HEK293 (cell line): ENCODE data around the gene LSM2.
A peak's percentile ranks its signal among the peaks of the same experiment; 100 is the strongest.

Experiments used
- GLI4 ChIP-seq: fragments of 450-650 bp; formaldehyde crosslinking; IDR thresholded peaks from 2 replicates; pipeline ENCODE4 v1.5.1; 2016; ENCODE audit warnings: missing biosample characterization, missing genetic modification characterization
- KLF8 ChIP-seq: fragments of 450-650 bp; formaldehyde crosslinking; IDR thresholded peaks from 2 replicates; pipeline ENCODE4 v1.5.1; 2016; ENCODE audit warnings: missing biosample characterization, missing genetic modification characterization
- OSR2 ChIP-seq: fragments of 450-650 bp; formaldehyde crosslinking; IDR thresholded peaks from 2 replicates; pipeline ENCODE4 v1.5.1; 2016; ENCODE audit warnings: missing biosample characterization, missing genetic modification characterization
- REST ChIP-seq: fragments of 450-650 bp; formaldehyde crosslinking; IDR thresholded peaks from 2 replicates; pipeline ENCODE4 v1.5.1; 2016; ENCODE audit warnings: missing biosample characterization, missing genetic modification characterization
- WT1 ChIP-seq: fragments of 450-650 bp; formaldehyde crosslinking; IDR thresholded peaks from 2 replicates; pipeline ENCODE4 v1.5.1; 2016; ENCODE audit warnings: missing biosample characterization, missing genetic modification characterization
- ZBTB1 ChIP-seq: fragments of 450-650 bp; formaldehyde crosslinking; IDR thresholded peaks from 2 replicates; pipeline ENCODE4 v1.5.1; 2016; ENCODE audit warnings: missing biosample characterization, missing genetic modification characterization
- ZBTB11 ChIP-seq: fragments of 450-650 bp; formaldehyde crosslinking; conservative IDR thresholded peaks from 2 replicates; pipeline ENCODE4 v1.5.1; 2016; ENCODE audit warnings: low read depth, missing biosample characterization, missing genetic modification characterization
- ZBTB7A ChIP-seq: fragments of 450-650 bp; formaldehyde crosslinking; IDR thresholded peaks from 2 replicates; pipeline ENCODE4 v1.5.1; 2016; ENCODE audit warnings: low read depth, missing biosample characterization, missing genetic modification characterization
- ZEB2 ChIP-seq: fragments of 450-650 bp; formaldehyde crosslinking; IDR thresholded peaks from 2 replicates; pipeline ENCODE4 v1.5.1; 2016; ENCODE audit warnings: missing biosample characterization, missing genetic modification characterization
- ZNF138 ChIP-seq: fragments of 450-650 bp; formaldehyde crosslinking; IDR thresholded peaks from 2 replicates; pipeline ENCODE4 v1.5.1; 2016; ENCODE audit warnings: missing biosample characterization, missing genetic modification characterization, borderline replicate concordance
- ZNF155 ChIP-seq: fragments of 450-650 bp; formaldehyde crosslinking; IDR thresholded peaks from 2 replicates; pipeline ENCODE4 v1.5.1; 2016; ENCODE audit warnings: missing biosample characterization, missing genetic modification characterization
- ZNF16 ChIP-seq: fragments of 450-650 bp; formaldehyde crosslinking; IDR thresholded peaks from 2 replicates; pipeline ENCODE4 v1.5.1; 2016; ENCODE audit warnings: low read depth, missing biosample characterization, missing genetic modification characterization
- ZNF221 ChIP-seq: fragments of 450-650 bp; formaldehyde crosslinking; IDR thresholded peaks from 2 replicates; pipeline ENCODE4 v1.5.1; 2017; ENCODE audit warnings: missing biosample characterization, missing genetic modification characterization, borderline replicate concordance
- ZNF280D ChIP-seq: fragments of 450-650 bp; formaldehyde crosslinking; IDR thresholded peaks from 2 replicates; pipeline ENCODE4 v1.5.1; 2016; ENCODE audit warnings: missing biosample characterization, missing genetic modification characterization
- ZNF292 ChIP-seq: fragments of 450-650 bp; formaldehyde crosslinking; IDR thresholded peaks from 2 replicates; pipeline ENCODE4 v1.5.1; 2016; ENCODE audit warnings: low read depth, missing biosample characterization, missing genetic modification characterization, borderline replicate concordance
- ZNF335 ChIP-seq: fragments of 450-650 bp; formaldehyde crosslinking; conservative IDR thresholded peaks from 2 replicates; pipeline ENCODE4 v1.5.1; 2016; ENCODE audit warnings: missing biosample characterization, missing genetic modification characterization
- ZNF37A ChIP-seq: fragments of 450-650 bp; IDR thresholded peaks from 2 replicates; pipeline ENCODE4 v1.5.1; 2018; ENCODE audit warnings: missing biosample characterization, missing genetic modification characterization
- ZNF555 ChIP-seq: fragments of 450-650 bp; formaldehyde crosslinking; conservative IDR thresholded peaks from 2 replicates; pipeline ENCODE4 v1.5.1; 2017; ENCODE audit warnings: missing biosample characterization, mild to moderate bottlenecking, missing genetic modification characterization, inconsistent platforms
- ZNF558 ChIP-seq: fragments of 450-650 bp; formaldehyde crosslinking; IDR thresholded peaks from 2 replicates; pipeline ENCODE4 v1.5.1; 2016; ENCODE audit warnings: missing biosample characterization, missing genetic modification characterization
- ZNF621 ChIP-seq: fragments of 450-650 bp; formaldehyde crosslinking; IDR thresholded peaks from 2 replicates; pipeline ENCODE4 v1.5.1; 2017; ENCODE audit warnings: missing biosample characterization, missing genetic modification characterization
- ZXDB ChIP-seq: fragments of 450-650 bp; formaldehyde crosslinking; IDR thresholded peaks from 2 replicates; pipeline ENCODE4 v1.5.1; 2016; ENCODE audit warnings: missing biosample characterization, missing genetic modification characterization
- TF ChIP-seq, protein P1 (sequence below): fragments of 450-650 bp; formaldehyde crosslinking; conservative IDR thresholded peaks from 2 replicates; pipeline ENCODE4 v1.5.1; 2016; ENCODE audit warnings: low read depth, missing biosample characterization, missing genetic modification characterization

The LSM2 gene

GRCh38 chr6:31794866-31795615 is 11.7 kb downstream of the LSM2 start (continued):
- TF ChIP-seq, protein P1, sequence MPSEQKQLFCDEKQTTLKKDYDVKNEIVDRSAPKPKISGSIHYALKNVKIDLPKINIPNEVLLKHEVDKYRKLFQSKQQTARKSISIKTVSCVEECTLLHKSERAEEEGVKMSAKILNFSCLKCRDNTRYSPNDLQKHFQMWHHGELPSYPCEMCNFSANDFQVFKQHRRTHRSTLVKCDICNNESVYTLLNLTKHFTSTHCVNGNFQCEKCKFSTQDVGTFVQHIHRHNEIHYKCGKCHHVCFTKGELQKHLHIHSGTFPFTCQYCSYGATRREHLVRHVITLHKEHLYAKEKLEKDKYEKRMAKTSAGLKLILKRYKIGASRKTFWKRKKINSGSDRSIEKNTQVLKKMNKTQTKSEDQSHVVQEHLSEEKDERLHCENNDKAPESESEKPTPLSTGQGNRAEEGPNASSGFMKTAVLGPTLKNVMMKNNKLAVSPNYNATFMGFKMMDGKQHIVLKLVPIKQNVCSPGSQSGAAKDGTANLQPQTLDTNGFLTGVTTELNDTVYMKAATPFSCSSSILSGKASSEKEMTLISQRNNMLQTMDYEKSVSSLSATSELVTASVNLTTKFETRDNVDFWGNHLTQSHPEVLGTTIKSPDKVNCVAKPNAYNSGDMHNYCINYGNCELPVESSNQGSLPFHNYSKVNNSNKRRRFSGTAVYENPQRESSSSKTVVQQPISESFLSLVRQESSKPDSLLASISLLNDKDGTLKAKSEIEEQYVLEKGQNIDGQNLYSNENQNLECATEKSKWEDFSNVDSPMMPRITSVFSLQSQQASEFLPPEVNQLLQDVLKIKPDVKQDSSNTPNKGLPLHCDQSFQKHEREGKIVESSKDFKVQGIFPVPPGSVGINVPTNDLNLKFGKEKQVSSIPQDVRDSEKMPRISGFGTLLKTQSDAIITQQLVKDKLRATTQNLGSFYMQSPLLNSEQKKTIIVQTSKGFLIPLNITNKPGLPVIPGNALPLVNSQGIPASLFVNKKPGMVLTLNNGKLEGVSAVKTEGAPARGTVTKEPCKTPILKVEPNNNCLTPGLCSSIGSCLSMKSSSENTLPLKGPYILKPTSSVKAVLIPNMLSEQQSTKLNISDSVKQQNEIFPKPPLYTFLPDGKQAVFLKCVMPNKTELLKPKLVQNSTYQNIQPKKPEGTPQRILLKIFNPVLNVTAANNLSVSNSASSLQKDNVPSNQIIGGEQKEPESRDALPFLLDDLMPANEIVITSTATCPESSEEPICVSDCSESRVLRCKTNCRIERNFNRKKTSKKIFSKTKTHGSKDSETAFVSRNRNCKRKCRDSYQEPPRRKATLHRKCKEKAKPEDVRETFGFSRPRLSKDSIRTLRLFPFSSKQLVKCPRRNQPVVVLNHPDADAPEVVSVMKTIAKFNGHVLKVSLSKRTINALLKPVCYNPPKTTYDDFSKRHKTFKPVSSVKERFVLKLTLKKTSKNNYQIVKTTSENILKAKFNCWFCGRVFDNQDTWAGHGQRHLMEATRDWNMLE (tag by site-specific recombination) = no peak
- no peak for TF ChIP-seq ZNF621
- TF ChIP-seq ZNF221 (tag by site-specific recombination) = no peak
- TF ChIP-seq ZNF335 (tag by site-specific recombination) = 0 out of 2 replicates have a peak, but pooled peaks have one; percentile 48
- TF ChIP-seq ZNF280D (tag by site-specific recombination) = no peak
- TF ChIP-seq ZEB2 (tag by site-specific recombination) = no peak
- 0 out of 2 replicates have a peak, but pooled peaks have one; percentile 19 for TF ChIP-seq ZXDB (tag by site-specific recombination)
- 0 out of 2 replicates have a peak, but pooled peaks have one; percentile 25 for TF ChIP-seq REST (tag by site-specific recombination)
- TF ChIP-seq ZNF16 = no peak
- TF ChIP-seq ZNF555 (tag by site-specific recombination) = no peak
- TF ChIP-seq ZNF292 (tag by site-specific recombination) = no peak
- no peak for TF ChIP-seq ZNF155 (tag by site-specific recombination)
- no peak for TF ChIP-seq GLI4 (tag by site-specific recombination)
- 0 out of 2 replicates have a peak, but pooled peaks have one; percentile 5 for TF ChIP-seq ZBTB11 (tag by site-specific recombination)
- no peak for TF ChIP-seq ZNF558 (tag by site-specific recombination)
- TF ChIP-seq KLF8 = peak; percentile 7; the same call in 1 of the 2 replicates
- TF ChIP-seq ZBTB7A (tag by site-specific recombination) = 0 out of 2 replicates have a peak, but pooled peaks have one; percentile 5
- no peak for TF ChIP-seq ZBTB1 (tag by site-specific recombination)
- TF ChIP-seq ZNF37A (tag by site-specific recombination) = no peak
- no peak for TF ChIP-seq ZNF138 (tag by site-specific recombination)
- TF ChIP-seq OSR2 = no peak
- TF ChIP-seq WT1 = peak; percentile 16; the same call in 1 of the 2 replicates
